Thyroid gland (tissue), 4 donors: Measurements from ENCODE around the gene CDH23.

Source experiments
- POLR2A ChIP-seq, 2 donors: fragments of 450-650 bp; IDR thresholded peaks; one replicate each; pipeline ENCODE4 v1.6.1; 2017; ENCODE audit warnings: antibody characterized with exemption in 2 of 2, mild to moderate bottlenecking in 2 of 2, moderate library complexity in 1 of 2
- TF ChIP-seq, protein P1 (sequence below), 6 experiments: fragments of 200-600 bp in 3 of 6; fragments of 450-650 bp in 3 of 6; sonication (generic) in 3 of 6; IDR thresholded peaks; one replicate each; pipeline ENCODE4 v1.5.1; 2016 to 2019; ENCODE audit warnings: antibody characterized with exemption in 6 of 6, mild to moderate bottlenecking in 2 of 6, inconsistent platforms in 1 of 6, moderate library complexity in 1 of 6

DNA sequence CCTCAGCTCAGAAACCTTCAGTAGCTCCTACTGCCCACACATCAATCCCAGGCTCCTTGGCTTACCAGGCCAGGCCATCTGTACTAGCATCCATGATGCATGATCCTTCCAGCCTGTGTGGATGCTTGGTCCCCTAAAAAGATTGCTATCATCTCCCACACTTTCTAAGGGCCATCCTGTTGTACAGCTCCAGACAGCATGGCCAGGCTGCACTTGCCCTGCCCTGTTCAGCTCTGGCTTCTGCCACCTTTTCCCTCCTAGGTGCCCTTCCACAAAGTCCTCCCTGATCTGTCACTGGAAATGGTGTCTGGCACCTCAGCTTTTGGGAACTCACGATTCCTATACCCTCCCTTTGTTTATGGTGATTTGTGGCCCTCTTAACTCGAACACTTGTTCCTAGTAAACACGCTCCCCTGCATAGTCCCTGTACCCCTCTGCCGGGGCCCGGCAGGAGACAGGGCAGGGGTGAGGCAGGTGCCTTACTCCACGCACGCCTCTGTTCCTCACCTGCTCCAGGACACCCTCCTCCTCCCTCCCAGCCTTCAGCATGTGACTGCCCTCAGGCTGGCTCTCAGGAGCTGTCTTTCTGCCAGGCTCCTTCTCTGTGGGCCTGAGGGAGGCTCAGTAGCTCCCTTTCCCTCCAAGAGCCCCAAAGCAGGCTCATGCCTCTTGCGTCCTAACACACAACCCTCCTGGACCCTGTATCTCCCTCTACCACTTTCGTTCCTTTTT is 71.8 kb downstream of the CDH23 start:
- TF ChIP-seq, protein P1, sequence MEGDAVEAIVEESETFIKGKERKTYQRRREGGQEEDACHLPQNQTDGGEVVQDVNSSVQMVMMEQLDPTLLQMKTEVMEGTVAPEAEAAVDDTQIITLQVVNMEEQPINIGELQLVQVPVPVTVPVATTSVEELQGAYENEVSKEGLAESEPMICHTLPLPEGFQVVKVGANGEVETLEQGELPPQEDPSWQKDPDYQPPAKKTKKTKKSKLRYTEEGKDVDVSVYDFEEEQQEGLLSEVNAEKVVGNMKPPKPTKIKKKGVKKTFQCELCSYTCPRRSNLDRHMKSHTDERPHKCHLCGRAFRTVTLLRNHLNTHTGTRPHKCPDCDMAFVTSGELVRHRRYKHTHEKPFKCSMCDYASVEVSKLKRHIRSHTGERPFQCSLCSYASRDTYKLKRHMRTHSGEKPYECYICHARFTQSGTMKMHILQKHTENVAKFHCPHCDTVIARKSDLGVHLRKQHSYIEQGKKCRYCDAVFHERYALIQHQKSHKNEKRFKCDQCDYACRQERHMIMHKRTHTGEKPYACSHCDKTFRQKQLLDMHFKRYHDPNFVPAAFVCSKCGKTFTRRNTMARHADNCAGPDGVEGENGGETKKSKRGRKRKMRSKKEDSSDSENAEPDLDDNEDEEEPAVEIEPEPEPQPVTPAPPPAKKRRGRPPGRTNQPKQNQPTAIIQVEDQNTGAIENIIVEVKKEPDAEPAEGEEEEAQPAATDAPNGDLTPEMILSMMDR (IDR thresholded peaks at IDR 0.05), result no peak
- TF ChIP-seq POLR2A (IDR thresholded peaks at IDR 0.05), result no peak
